PC-9 (cell line): ENCODE measurements around the gene TMUB1. TPM values are rescaled to one million over a fixed set of nuclear protein-coding genes. Genes with fewer than 3 reads are reported as not detected.

Experiments
- BruUV-seq: library from RNA; stranded (reverse); fragments of 400-500 nt; replicated peaks from 2 replicates; lab custom pipeline; 2021; lab: Mats Ljungman, UMichigan
- CTCF ChIA-PET: fragments of 300-600 bp; sonication (Branson Sonifier 250); formaldehyde crosslinking; loops from one replicate; lab custom pipeline; 2022; ENCODE audit warnings: antibody characterized with exemption; lab: Charles Lee
- POLR2A ChIA-PET: fragments of 300-600 bp; sonication (Branson Sonifier 250); formaldehyde crosslinking; loops from one replicate; lab custom pipeline; 2022; ENCODE audit warnings: antibody characterized with exemption; ENCODE audit not compliant: unreplicated experiment; lab: Charles Lee
- DNase-seq, 2 experiments: peaks; one replicate each; pipeline versions ENCODE4 v3.0.0 to v3.0.0-alpha.2; 2015 to 2022; ENCODE audit warnings: mixed read lengths in 1 of 2
- H2AFZ ChIP-seq: fragments of 200-600 bp; sonication (generic); 2 replicates; pipeline ENCODE4 v1.8.1; 2017; ENCODE audit warnings: antibody characterized with exemption
- H3F3A ChIP-seq: fragments of 200-600 bp; sonication (generic); 2 replicates; pipeline ENCODE4 v1.8.1; 2017; ENCODE audit warnings: antibody characterized with exemption, mild to moderate bottlenecking, low read depth; ENCODE audit not compliant: insufficient read depth
- H3K27ac ChIP-seq: fragments of 200-600 bp; sonication (generic); 2 replicates; pipeline ENCODE4 v1.6.1; 2016; ENCODE audit warnings: mixed run types
- H3K27me3 ChIP-seq: fragments of 200-600 bp; sonication (generic); 2 replicates; pipeline ENCODE4 v1.6.1; 2016; ENCODE audit warnings: low read depth, mixed run types; ENCODE audit not compliant: insufficient read depth
- H3K36me3 ChIP-seq: fragments of 200-600 bp; sonication (generic); 2 replicates; pipeline ENCODE4 v1.6.1; 2016; ENCODE audit warnings: low read depth, mixed run types
- H3K4me1 ChIP-seq: fragments of 200-600 bp; sonication (generic); replicated peaks from 2 replicates; pipeline ENCODE4 v1.6.1; 2016; ENCODE audit warnings: mixed run types; ENCODE audit not compliant: insufficient read depth
- H3K4me2 ChIP-seq: fragments of 200-600 bp; sonication (generic); 2 replicates; pipeline ENCODE4 v1.6.1; 2017; ENCODE audit warnings: mixed run types
- H3K4me3 ChIP-seq: fragments of 200-600 bp; sonication (generic); 2 replicates; pipeline ENCODE4 v1.6.1; 2016; ENCODE audit warnings: mixed run types
- H3K79me2 ChIP-seq: fragments of 200-600 bp; sonication (generic); 2 replicates; pipeline ENCODE4 v1.6.1; 2017; ENCODE audit warnings: low read depth, mixed run types
- H3K9me2 ChIP-seq: fragments of 200-600 bp; sonication (generic); 2 replicates; pipeline ENCODE4 v1.8.1; 2017; ENCODE audit warnings: mild to moderate bottlenecking; ENCODE audit not compliant: insufficient read depth
- H3K9me3 ChIP-seq: fragments of 200-600 bp; sonication (generic); 2 replicates; pipeline ENCODE4 v1.8.1; 2016; ENCODE audit warnings: low read depth; ENCODE audit not compliant: insufficient read depth
- H4K20me1 ChIP-seq: fragments of 200-600 bp; sonication (generic); 2 replicates; pipeline ENCODE4 v1.8.1; 2017; ENCODE audit not compliant: insufficient read depth
- EZH2 ChIP-seq: fragments of 200-600 bp; sonication (generic); IDR thresholded peaks from 2 replicates; pipeline ENCODE4 v1.8.0; 2017; ENCODE audit warnings: antibody characterized with exemption, low read depth
- intact Hi-C: fragments of 100-400 bp; cut with micrococcal nuclease; formaldehyde crosslinking; loops from one replicate; pipeline ENCODE4 v1.10.0; 2022; ENCODE audit not compliant: unreplicated experiment
- total RNA-seq: library from RNA; stranded (reverse); gene quantifications from 2 replicates; pipeline ENCODE4 v1.2.3, GENCODE V29; 2021
- TF ChIP-seq, protein P1 (sequence below): fragments of 200-600 bp; sonication (generic); conservative IDR thresholded peaks from 2 replicates; pipeline ENCODE4 v1.6.1; 2017; ENCODE audit warnings: mixed run types, antibody characterized with exemption, mild to moderate bottlenecking, moderate library complexity

The TMUB1 gene
- total RNA-seq, 1 experiment from 2014 or later = 87.8 TPM

DNA sequence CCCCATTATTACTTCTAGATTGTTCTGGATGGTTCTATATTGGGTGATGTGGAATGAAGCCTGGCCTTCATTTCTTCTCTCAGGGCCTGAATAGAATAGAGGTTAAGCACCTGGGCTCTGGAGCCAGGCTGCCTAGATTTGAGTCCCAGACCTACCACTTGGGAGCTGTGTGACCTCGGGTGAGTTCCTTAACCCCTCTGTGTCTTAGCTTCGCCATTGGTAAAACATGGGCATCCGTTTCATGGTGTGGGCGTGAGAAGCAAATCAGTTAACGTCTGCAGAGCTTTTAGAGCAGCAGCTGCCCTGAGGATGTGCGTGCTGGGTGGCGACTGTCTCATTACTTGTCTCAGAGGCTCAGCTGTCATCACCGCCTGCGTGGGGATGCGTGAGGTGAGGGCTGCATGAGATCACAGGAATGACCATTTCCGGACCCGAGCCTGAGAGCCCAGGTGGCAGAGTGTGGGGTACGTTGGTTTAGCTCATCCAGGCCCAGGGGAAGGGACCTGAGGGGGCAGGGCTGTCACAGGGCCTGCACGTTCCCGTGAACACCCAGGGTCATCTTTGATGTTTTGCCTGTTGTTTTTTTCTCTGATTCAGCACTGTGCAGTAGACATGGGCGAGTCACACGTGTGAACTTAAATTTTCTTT, 12.7 kb upstream of the TMUB1 start:
- H3K36me3 ChIP-seq = no peaks in the 10 kb centered on the region
- no peaks in the 10 kb centered on the region for H3K4me1 ChIP-seq
- intact Hi-C loops = no loop called here
- H3K4me2 ChIP-seq = no peak overlapping the region
- H3K9me2 ChIP-seq = no peaks in the 10 kb centered on the region
- H3K4me3 ChIP-seq = no peak overlapping the region
- peaks cover 73% of the 10 kb centered on the region for H4K20me1 ChIP-seq
- CTCF ChIA-PET = no interaction called here
- POLR2A ChIA-PET = no interaction called here
- TF ChIP-seq, protein P1, sequence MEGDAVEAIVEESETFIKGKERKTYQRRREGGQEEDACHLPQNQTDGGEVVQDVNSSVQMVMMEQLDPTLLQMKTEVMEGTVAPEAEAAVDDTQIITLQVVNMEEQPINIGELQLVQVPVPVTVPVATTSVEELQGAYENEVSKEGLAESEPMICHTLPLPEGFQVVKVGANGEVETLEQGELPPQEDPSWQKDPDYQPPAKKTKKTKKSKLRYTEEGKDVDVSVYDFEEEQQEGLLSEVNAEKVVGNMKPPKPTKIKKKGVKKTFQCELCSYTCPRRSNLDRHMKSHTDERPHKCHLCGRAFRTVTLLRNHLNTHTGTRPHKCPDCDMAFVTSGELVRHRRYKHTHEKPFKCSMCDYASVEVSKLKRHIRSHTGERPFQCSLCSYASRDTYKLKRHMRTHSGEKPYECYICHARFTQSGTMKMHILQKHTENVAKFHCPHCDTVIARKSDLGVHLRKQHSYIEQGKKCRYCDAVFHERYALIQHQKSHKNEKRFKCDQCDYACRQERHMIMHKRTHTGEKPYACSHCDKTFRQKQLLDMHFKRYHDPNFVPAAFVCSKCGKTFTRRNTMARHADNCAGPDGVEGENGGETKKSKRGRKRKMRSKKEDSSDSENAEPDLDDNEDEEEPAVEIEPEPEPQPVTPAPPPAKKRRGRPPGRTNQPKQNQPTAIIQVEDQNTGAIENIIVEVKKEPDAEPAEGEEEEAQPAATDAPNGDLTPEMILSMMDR = no peak
- no peak for TF ChIP-seq EZH2
- no peaks in the 10 kb centered on the region for H3K27me3 ChIP-seq
- no TSS peak for BruUV-seq
- no peak overlapping the region for H3K27ac ChIP-seq
- H3K79me2 ChIP-seq = peaks cover 82% of the 10 kb centered on the region
- DNase-seq = no peak
- no peak overlapping the region for H2AFZ ChIP-seq
- H3F3A ChIP-seq = peaks cover 13% of the 10 kb centered on the region; the same call in 1 of the 2 replicates
- H3K9me3 ChIP-seq = no peaks in the 10 kb centered on the region

DNA sequence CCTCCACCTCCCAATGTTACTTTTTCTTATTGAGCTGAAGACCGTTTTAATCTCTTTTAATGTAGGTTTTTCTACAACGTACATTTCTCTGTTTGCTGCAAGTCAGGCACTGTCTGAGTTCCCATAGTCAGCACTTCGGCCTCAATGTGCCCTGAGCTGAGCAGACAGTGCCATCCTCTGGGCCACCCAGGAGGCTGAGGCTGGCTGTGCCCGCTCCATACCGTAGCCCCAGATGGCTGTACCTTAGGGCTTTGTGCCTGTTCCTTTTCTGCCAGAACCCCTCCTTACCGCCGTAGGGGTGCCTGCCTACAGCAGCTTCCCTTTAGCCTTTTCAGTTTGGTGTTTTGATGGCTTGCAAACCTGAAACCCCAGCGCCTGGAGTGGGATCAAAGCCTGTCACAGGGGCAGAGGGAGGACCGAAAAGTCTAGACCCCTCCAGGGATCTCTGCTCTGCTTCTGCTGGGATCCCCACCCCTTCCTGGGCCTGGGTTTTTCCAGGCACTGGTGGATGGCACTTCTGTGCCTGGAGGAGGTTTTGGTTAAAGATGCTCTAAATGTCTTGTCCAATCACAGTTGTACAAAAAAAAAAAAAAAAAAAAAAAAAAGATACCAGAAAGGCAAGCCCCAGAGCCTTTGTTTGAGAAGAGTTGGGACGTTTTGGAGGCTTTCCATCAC, 12.0 kb upstream of the TMUB1 start:
- H3F3A ChIP-seq = peaks cover 13% of the 10 kb centered on the region; the same call in 1 of the 2 replicates
- peaks cover 74% of the 10 kb centered on the region for H4K20me1 ChIP-seq
- no TSS peak for BruUV-seq
- TF ChIP-seq, protein P1 = no peak
- TF ChIP-seq EZH2 = no peak
- H3K27me3 ChIP-seq = no peaks in the 10 kb centered on the region
- ChIA-PET CTCF (no interaction called here), POLR2A (no interaction called here)
- no peak overlapping the region for H3K27ac ChIP-seq
- intact Hi-C loops = no loop called here
- H3K4me3 ChIP-seq = no peak overlapping the region
- no peaks in the 10 kb centered on the region for H3K9me3 ChIP-seq
- no peak overlapping the region for H2AFZ ChIP-seq
- no peak for DNase-seq
- peaks cover 86% of the 10 kb centered on the region for H3K79me2 ChIP-seq
- H3K4me2 ChIP-seq = no peak overlapping the region
- H3K4me1 ChIP-seq = no peaks in the 10 kb centered on the region
- no peaks in the 10 kb centered on the region for H3K36me3 ChIP-seq
- H3K9me2 ChIP-seq = no peaks in the 10 kb centered on the region

DNA sequence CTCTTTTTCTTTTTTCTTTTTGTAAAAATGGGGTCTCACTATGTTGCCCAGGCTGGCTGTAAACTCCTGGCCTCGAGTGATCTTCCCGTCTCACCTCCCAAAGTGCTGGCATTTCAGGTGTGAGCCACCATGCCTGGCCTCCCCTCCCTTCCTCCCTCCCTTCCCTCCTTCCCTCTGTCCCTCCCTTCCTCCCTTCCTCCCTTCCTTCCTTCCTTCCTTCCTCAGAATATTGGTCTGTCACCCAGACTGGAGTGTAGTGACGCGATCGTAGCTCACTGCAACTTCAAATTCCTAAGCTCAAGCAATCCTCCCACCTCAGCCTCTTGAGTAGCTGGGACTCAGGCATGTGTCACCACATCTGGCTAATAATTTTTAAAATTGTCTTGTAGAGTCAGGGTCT, 11.4 kb upstream of the TMUB1 start:
- Histone ChIP-seq H3K4me1 (no peaks in the 10 kb centered on the region), H3K9me2 (no peaks in the 10 kb centered on the region), H3K27ac (no peak overlapping the region), H3K4me3 (no peak overlapping the region), H3K79me2 (peaks cover 88% of the 10 kb centered on the region), H3K36me3 (no peaks in the 10 kb centered on the region), H4K20me1 (peaks cover 75% of the 10 kb centered on the region), H3K9me3 (no peaks in the 10 kb centered on the region), H3K4me2 (no peak overlapping the region), H3F3A (peaks cover 13% of the 10 kb centered on the region; the same call in 1 of the 2 replicates), H2AFZ (no peak overlapping the region), H3K27me3 (no peaks in the 10 kb centered on the region)
- intact Hi-C loops = no loop called here
- ChIA-PET POLR2A (no interaction called here), CTCF (no interaction called here)
- no peak for DNase-seq
- no TSS peak for BruUV-seq
- TF ChIP-seq, protein P1 = no peak
- no peak for TF ChIP-seq EZH2
